NCI-H146 treated with DMSO at 0.1 percent for 48 hours (cell line): Measurements from ENCODE around the gene DAZL.
A peak's percentile ranks its signal among the peaks of the same experiment; 100 is the strongest.

Experiments
- DNase-seq: peaks from one replicate; lab custom pipeline; 2025; ENCODE audit not compliant: unreplicated experiment; lab: John Stamatoyannopoulos, UW

DAZL gene

GRCh38 chr3:16596352-16597032 lies 8.7 kb downstream of the DAZL start:
- DNase-seq, result no peak

- DNase-seq, result no peak
Observed at GRCh38 chr3:16595778-16596177, 9.4 kb downstream of the DAZL start.

- DNase-seq, result no peak
Observed at GRCh38 chr3:16589867-16590624, 15.2 kb downstream of the DAZL start.

- DNase-seq, result no peak
Observed at GRCh38 chr3:16589120-16589519, 16.1 kb downstream of the DAZL start.

- no peak for DNase-seq
Observed at GRCh38 chr3:16587681-16588060, 17.6 kb downstream of the DAZL start.

- DNase-seq, result no peak
Observed at GRCh38 chr3:16587047-16587680, 18.1 kb downstream of the DAZL start.

GRCh38 chr3:16584880-16585279 lies 20.3 kb downstream of the DAZL start:
- no peak for DNase-seq

GRCh38 chr3:16583551-16583950 lies 21.7 kb downstream of the DAZL start:
- DNase-seq, result no peak

GRCh38 chr3:16570113-16570512 lies 35.1 kb downstream of the DAZL start:
- peak; percentile 16 for DNase-seq

- DNase-seq, result no peak
Observed at GRCh38 chr3:16568532-16568931, 36.7 kb downstream of the DAZL start.

- DNase-seq, result no peak
Observed at GRCh38 chr3:16568115-16568514, 37.1 kb downstream of the DAZL start.

GRCh38 chr3:16559653-16560365 lies 45.4 kb downstream of the DAZL start:
- no peak for DNase-seq

- DNase-seq, result no peak
Observed at GRCh38 chr3:16554126-16554525, 51.1 kb downstream of the DAZL start.

GRCh38 chr3:16552757-16553156 lies 52.5 kb downstream of the DAZL start:
- DNase-seq, result no peak

- DNase-seq, result no peak
Observed at GRCh38 chr3:16551342-16551976, 53.8 kb downstream of the DAZL start.

- DNase-seq, result peak; percentile 72
Observed at GRCh38 chr3:16550676-16551341, 54.4 kb downstream of the DAZL start.

GRCh38 chr3:16550305-16550675 lies 54.9 kb downstream of the DAZL start:
- peak; percentile 25 for DNase-seq

- no peak for DNase-seq
Observed at GRCh38 chr3:16548721-16549120, 56.5 kb downstream of the DAZL start.

GRCh38 chr3:16547561-16548357 lies 57.5 kb downstream of the DAZL start:
- DNase-seq, result no peak
